Effector CD4-positive, alpha-beta T cell (primary cell): ENCODE data around the gene SH3RF1.

Source experiments
- DNase-seq: peaks from one replicate; pipeline ENCODE4 v3.0.0-alpha.2; 2020

SH3RF1 gene

GRCh38 chr4:169128902-169129301 lies 141.9 kb downstream of the SH3RF1 start:
- DNase-seq = no peak

GRCh38 chr4:169127314-169127713 lies 143.4 kb downstream of the SH3RF1 start:
- no peak for DNase-seq

GRCh38 chr4:169124661-169125060 lies 146.1 kb downstream of the SH3RF1 start:
- DNase-seq = no peak

- DNase-seq = no peak
These were observed 148.3 kb downstream of the SH3RF1 start for GRCh38 chr4:169122422-169122821.

- no peak for DNase-seq
These were observed 148.8 kb downstream of the SH3RF1 start for GRCh38 chr4:169121861-169122382.

- no peak for DNase-seq
These were observed 150.1 kb downstream of the SH3RF1 start for GRCh38 chr4:169120624-169121023.

GRCh38 chr4:169119536-169119935 lies 151.2 kb downstream of the SH3RF1 start:
- no peak for DNase-seq

- no peak for DNase-seq
These were observed 153.1 kb downstream of the SH3RF1 start for GRCh38 chr4:169117591-169118081.

- DNase-seq = no peak
These were observed 154.4 kb downstream of the SH3RF1 start for GRCh38 chr4:169116270-169116901.

GRCh38 chr4:169115897-169116254 lies 154.9 kb downstream of the SH3RF1 start:
- DNase-seq = no peak

GRCh38 chr4:169115144-169115896 lies 155.4 kb downstream of the SH3RF1 start:
- DNase-seq = no peak

GRCh38 chr4:169114341-169114974 lies 156.3 kb downstream of the SH3RF1 start:
- no peak for DNase-seq

- no peak for DNase-seq
These were observed 160.1 kb downstream of the SH3RF1 start for GRCh38 chr4:169110633-169111032.

GRCh38 chr4:169109035-169109675 lies 161.6 kb downstream of the SH3RF1 start:
- no peak for DNase-seq

- DNase-seq = no peak
These were observed 162.5 kb downstream of the SH3RF1 start for GRCh38 chr4:169108303-169108702.

GRCh38 chr4:169107528-169107927 lies 163.2 kb downstream of the SH3RF1 start:
- no peak for DNase-seq

- no peak for DNase-seq
These were observed 164.0 kb downstream of the SH3RF1 start for GRCh38 chr4:169106696-169107229.

- DNase-seq = no peak
These were observed 165.1 kb downstream of the SH3RF1 start for GRCh38 chr4:169105620-169106019.

- DNase-seq = no peak
These were observed 166.8 kb downstream of the SH3RF1 start for GRCh38 chr4:169103966-169104412.

- no peak for DNase-seq
These were observed 168.7 kb downstream of the SH3RF1 start for GRCh38 chr4:169102026-169102425.

GRCh38 chr4:169100670-169101101 lies 170.1 kb downstream of the SH3RF1 start:
- no peak for DNase-seq

- DNase-seq = no peak
These were observed 171.0 kb downstream of the SH3RF1 start for GRCh38 chr4:169099771-169100180.
